Mammary epithelial cell (primary cell): ENCODE results near the gene UMPS.

ENCODE experiments used
- EZH2 ChIP-seq: IDR thresholded peaks from 2 replicates; pipeline ENCODE4 v1.6.1; 2012; ENCODE audit warnings: low read length, inconsistent platforms, borderline replicate concordance
- TF ChIP-seq, protein P1 (sequence below), 2 donors: IDR thresholded peaks in 1 of 2; conservative IDR thresholded peaks in 1 of 2; 2 replicates each; pipeline ENCODE4 v1.5.1; 2011 to 2012; ENCODE audit warnings: inconsistent platforms in 2 of 2, low read length in 2 of 2, mild to moderate bottlenecking in 2 of 2, control low read depth in 1 of 2, low read depth in 1 of 2; ENCODE audit not compliant: insufficient read depth in 1 of 2; ENCODE audit errors: extremely low read depth in 1 of 2

DNA sequence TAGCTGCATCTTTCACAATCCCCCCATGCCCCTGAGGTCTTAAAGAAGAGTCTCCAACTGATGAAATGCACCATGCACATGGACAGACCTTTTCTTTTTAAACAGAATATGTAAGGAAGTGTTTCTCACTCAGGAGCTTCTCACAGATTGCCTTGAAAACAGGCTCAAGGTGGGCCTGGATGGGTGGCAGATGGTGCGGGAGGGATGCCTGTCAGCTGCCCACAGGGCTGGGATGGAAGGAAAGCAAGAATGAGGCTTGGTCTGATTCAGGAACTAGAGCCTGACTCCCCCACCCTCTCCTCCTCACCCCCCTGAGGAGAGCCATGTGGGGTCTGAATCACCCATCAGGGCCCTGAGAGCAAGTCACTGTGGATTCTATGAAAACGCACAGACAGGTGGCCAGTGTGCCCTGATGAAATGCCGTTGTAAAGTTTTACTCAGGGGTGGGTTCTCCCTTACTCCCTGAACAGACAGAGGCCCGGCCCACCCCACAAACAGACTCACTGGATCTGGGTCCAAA is 67.2 kb downstream of the UMPS start:
- TF ChIP-seq, protein P1, sequence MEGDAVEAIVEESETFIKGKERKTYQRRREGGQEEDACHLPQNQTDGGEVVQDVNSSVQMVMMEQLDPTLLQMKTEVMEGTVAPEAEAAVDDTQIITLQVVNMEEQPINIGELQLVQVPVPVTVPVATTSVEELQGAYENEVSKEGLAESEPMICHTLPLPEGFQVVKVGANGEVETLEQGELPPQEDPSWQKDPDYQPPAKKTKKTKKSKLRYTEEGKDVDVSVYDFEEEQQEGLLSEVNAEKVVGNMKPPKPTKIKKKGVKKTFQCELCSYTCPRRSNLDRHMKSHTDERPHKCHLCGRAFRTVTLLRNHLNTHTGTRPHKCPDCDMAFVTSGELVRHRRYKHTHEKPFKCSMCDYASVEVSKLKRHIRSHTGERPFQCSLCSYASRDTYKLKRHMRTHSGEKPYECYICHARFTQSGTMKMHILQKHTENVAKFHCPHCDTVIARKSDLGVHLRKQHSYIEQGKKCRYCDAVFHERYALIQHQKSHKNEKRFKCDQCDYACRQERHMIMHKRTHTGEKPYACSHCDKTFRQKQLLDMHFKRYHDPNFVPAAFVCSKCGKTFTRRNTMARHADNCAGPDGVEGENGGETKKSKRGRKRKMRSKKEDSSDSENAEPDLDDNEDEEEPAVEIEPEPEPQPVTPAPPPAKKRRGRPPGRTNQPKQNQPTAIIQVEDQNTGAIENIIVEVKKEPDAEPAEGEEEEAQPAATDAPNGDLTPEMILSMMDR (conservative IDR thresholded peaks at IDR 0.05 in 1 of 2, IDR thresholded peaks at IDR 0.05 in 1 of 2; ENCODE audit: extremely low read depth in 1 of 2, insufficient read depth in 1 of 2, low read depth in 1 of 2, low read length in 2 of 2): no peak
- no peak for TF ChIP-seq EZH2
